ENCODE measurements around the gene STX3.
A peak's percentile ranks its signal among the peaks of the same experiment; 100 is the strongest.
"Not testable (repeated sequence)": the region's sequence is repeated elsewhere in the genome, so short reads cannot be mapped to it uniquely, and the experiment has no call there.

The STX3 gene

DNA sequence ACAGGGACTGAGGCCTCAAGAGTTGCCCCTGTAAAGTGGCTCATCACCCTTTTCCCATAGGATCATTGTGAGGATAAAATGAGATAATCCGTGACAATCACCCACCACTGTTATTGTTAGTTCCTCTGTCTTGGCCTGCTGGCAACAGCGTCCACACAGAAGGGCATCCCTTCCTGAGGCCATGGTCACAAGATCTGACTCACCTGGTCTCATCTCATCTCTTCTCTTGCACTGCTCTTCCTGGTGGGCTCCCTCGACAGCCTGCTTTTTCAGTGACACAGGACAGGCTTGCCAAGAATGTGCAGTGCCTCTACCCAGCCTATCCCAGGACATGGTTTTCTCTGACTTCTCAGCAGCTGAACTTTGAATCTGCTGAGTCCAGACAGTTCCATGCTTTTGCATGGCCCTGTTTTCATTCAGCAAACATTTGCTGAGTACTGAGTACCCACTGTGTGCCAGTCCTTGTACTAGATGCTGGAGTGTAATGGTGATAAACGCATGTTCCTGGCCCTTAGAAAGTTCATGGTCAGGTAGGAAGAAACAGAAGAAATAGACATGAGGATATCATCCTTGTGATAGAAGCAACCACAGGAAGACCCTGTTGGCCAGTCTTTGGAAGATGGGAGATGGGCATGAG is 3.3 kb downstream of the STX3 start:
- DNase-seq (ENCODE audit: low spot score) (no peak), FAIRE-seq (no peak)

DNA sequence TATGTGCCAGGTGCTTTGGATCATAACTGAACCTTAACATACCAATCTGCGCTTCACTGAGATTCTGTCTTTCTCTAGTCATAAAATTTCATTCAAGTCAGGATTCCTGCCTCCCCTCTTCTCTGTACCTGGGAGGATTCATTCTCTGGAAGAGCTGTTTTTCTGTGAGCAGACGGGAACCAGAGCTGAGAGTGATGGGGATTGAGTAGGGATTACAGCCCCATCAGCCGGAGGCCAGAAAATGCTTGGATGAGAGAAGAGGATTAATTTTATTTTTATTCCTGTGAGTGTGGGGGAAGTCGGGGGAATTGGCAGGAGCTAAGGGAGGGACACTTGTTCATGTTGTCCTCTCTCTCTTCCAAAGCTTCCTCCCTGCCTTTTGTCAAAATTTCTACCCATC is 4.7 kb downstream of the STX3 start:
- no peak for DNase-seq (ENCODE audit: low spot score)
- no peak for FAIRE-seq

DNA sequence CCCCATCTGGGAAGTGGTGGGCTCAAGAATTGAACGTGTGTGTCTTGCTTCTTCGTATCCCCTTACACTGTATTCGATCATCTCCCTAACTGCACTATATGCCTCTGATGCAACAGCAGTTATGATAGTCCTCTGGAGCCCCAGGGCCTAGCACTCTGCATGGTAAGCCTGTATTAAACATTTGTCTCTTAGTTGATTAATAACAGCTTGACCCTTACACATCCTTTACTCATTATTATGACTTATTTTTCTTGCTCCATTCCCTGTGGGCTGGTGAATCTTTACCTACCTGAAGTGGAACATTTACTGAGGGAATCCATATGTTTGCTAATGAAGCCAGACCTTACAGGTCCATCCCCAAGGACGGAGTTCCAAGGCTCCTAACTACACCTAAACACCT is 5.6 kb downstream of the STX3 start:
- FAIRE-seq, result no peak
- no peak for DNase-seq (ENCODE audit: low spot score)

DNA sequence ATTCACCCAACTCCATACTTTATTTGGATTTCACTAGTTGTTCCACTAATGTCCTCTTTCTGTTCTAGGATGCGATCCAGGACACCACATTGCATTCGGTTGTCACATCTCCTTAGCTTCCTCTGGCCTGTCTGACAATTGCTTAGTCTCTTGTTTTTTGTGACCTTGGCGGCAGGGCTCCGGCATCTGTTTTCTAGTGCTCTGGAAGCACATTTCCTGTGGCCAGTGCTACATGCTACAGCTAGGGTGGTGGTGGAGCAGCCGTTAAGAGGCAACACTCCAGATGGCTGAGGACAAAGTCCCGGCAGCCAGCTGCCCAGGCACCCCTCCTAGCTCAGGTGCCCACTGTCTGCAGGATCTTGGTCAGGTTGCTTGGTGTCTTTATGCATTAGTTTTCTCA is 6.8 kb downstream of the STX3 start:
- no peak for FAIRE-seq
- DNase-seq (ENCODE audit: low spot score), result no peak

- no peak for FAIRE-seq
- no peak for DNase-seq (ENCODE audit: low spot score)
Measured at GRCh38 chr11:59765068-59765735, 10.0 kb downstream of the STX3 start.

GRCh38 chr11:59766542-59767224 is 11.5 kb downstream of the STX3 start:
- no peak for FAIRE-seq
- DNase-seq (ENCODE audit: low spot score), result no peak

- FAIRE-seq, result no peak
Measured at GRCh38 chr11:59767225-59767611, 12.0 kb downstream of the STX3 start.

DNA sequence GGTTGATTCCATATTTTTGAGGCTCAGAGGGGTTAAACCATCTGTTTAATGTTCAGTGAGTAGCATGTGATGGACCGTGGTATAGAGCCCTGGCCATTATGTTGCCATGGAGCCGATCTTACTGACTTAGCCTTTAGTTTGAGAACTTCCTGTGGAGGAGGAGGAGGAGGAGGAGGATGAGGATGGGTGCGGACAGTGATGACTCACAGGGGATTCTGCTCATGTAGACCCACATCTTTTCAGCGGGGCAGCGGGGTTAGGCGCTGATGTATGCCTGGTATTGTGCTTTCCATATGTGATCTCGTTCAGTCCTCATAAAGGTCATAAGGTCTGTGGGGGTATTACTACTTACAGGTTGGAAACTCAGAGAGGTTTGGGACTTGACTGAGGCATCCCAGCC is 13.9 kb downstream of the STX3 start:
- no peak for FAIRE-seq
- DNase-seq (ENCODE audit: low spot score), result peak; percentile 56

More at GRCh38 chr11:59767225-59767611, 12.0 kb downstream of the STX3 start:
- no peak for DNase-seq (ENCODE audit: low spot score)

DNA sequence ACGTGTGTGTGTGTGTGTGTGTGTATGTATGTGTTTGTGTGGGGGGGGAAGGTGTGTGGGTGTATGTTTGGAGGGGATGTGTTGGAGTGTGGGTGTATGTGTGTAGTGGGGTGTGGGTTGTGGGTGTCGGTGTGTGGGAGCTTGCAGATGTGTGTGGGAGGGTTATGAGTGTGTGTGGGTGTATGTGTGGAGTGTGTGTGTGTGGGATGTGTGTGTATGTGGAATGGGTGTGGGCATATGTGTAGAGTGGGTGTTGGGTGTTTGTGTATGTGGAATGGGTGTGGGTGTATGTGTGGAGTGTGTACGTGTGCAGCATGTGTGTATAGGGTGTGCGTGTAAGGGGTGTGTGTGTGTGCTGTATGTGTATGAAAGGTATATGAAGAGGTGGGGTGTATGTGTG is 14.7 kb downstream of the STX3 start:
- no peak for DNase-seq (ENCODE audit: low spot score)

DNA sequence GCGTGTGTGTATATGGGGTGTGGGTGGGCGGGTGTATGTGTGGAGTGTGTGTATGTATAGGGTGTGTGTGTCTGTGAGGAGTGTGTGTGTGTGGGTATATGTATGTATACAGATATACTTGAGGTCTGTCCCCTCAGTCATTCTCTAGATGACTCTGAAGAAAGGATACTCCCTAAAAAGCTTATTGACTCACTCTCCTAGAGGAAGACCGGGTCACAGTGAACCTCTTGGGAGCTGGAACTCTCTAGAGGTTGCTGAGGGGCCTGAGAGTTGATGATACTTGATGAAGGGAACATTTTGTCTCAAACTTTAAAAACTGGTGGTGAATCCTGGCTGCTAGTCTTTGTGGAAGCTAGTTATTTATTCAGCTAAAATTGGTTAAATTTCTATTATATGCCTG is 15.1 kb downstream of the STX3 start:
- no peak for FAIRE-seq
- no peak for DNase-seq (ENCODE audit: low spot score)

More for the DNA sequence above, 14.7 kb downstream of the STX3 start:
- peak; percentile 95 for FAIRE-seq

DNA sequence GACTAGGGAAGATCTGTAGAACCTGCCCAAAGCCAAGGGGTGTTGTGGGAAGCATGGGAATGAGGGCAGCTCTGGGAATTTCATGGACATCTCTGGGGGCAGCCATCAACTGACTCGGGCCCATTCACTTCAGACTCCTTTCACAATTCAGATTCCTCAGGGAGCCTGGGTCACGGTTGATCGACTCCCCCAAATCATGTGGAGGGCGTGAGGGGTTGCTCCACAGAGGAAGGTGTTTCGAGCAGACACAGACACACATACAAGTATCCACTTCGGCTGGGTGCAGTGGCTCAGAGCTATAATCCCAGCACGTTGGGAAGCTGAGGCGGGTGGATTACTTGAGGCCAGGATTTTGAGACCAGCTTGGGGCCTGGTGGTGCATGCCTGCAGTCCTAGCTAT is 15.7 kb downstream of the STX3 start:
- DNase-seq (ENCODE audit: low spot score) (no peak), FAIRE-seq (no peak)

DNA sequence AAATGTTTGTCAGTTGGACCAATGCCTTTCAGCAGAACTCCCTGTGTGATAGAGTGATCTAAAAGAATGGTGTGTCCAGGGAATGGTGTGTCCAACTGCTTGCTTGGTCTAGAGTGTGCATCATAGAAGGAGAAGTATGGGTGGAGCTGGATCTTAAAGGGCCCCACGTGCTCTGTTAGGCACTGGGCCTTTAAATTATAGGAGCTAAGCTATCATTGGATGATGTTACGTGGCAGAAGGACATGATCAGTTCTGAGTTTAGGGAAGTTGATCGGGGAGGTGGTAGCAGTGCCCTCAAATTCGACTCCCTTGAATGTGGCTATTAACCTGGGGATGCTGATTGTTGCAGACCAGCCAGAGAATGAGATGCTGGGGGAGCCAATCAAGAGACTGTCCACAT is 16.4 kb downstream of the STX3 start:
- no peak for DNase-seq (ENCODE audit: low spot score)

GRCh38 chr11:59773083-59773440 is 17.9 kb downstream of the STX3 start:
- FAIRE-seq (no peak), DNase-seq (ENCODE audit: low spot score) (no peak)

More for the DNA sequence above, 16.4 kb downstream of the STX3 start:
- no peak for FAIRE-seq

DNA sequence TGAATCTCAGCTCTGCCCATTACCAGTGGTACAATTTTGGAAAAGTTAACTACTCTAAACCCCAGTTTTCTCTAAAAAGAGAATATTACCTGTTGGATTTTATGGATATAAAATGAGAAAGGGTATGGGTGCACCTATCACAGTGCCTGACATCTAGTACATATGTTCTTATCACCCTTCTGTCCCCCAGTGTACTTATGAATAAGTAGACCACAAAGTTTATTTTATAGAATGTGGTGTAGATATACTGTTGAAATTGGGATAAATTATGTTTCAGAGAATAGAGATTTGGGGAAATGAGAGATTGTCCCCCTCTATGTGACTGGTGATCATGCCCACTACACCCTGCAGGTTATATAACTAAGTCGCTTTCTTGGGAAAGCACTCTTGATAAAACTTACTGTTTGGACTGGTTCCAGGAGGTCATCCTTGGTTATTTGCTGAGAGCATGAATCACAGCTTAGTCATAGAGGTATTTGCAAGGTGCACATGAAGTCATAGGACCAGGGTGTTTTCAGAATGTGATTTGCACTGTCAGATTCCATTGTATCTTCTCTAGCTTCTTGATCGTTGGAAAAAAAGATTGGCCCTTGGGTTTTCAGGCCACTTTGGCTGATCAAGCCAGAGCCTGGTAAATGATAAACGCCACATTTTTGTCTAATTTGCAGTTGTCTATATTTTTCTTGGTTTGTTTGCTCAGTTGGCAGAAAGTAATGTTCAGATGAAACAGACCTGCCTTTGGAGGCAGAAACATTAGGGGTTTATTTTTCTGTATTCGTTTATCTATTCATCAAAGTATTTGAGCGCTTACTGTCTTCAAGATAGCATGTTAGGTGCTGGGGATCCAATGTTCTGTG is 21.3 kb downstream of the STX3 start:
- DNase-seq (ENCODE audit: low spot score), result peak; percentile 89
- FAIRE-seq, result peak; percentile 42

DNA sequence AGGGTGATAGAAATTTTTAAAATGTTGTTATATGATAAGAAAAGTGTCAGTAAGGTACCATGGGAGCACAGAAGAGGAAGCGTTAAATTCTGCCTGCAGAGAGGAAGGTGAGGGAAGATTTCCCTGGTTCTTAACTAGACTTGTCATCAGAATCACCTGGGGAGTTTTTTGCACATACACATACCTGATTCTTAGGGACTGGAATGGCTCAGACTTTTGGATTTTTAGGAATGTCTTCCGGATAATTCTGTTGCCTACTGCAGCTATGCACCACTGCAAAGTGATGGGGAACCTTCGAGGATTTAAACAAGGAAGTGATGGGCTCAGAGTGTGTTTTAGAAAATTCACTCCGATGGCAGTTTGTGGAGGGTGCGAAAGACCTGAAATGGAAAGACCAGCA is 21.9 kb downstream of the STX3 start:
- FAIRE-seq (no peak), DNase-seq (ENCODE audit: low spot score) (no peak)

DNA sequence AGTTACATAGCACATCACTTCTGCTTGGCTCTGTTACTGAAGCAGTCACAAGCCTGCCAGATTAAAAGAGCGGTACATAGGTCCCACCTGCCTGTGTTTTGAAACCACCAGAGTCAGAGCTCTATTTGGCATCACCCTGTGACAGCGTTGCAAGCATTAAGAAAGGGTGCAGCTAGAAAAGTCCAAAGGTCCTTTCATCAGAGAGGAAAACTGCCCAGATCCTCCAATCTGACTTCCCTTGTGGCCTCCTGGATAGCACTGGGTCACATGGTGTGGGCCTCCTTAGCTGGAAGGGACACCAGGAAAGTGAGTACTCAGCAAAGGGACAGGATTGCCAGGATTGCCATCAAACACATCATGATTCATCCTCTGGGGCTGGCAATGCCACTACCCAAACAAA is 22.9 kb downstream of the STX3 start:
- FAIRE-seq (no peak), DNase-seq (ENCODE audit: low spot score) (no peak)

DNA sequence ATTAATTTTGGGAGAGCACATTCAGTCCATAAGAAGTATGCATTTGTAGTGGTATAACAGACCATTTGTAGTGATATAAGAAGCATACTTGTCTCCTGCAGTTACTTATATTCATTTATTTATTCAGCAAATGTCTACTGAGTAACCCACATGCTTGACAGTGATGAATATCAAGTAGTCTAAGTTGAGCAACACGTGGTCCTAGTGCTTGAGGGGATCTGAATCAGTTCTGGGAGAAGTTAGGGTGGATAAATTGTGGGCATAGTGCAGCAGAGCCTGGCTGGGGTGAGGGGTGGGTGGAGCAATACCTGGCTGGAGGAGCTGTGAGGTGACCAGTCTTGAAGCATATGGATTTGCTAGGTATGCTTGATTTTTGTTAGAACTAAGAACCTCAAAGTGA is 24.3 kb downstream of the STX3 start:
- FAIRE-seq (no peak), DNase-seq (ENCODE audit: low spot score) (no peak)

DNA sequence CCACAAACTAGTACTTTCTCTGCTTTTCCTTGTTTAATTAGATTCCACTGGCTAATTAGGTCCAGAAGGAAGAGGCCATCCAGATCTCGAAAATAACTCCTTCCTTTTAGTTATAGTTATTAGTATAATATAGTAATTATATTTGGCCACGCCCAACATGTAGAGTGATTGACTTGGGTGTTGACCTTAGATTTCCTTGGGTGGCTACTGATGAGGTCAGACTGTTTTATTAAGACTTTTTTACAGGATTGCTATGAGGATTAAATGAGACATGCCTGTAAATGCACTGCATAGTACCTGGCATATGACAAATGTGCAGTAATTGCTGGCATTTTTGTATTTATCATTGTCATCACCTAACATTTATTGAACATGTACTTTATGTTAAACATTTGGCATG is 26.9 kb downstream of the STX3 start:
- no peak for FAIRE-seq
- no peak for DNase-seq (ENCODE audit: low spot score)

- DNase-seq (ENCODE audit: low spot score) (no peak), FAIRE-seq (no peak)
Measured at GRCh38 chr11:59783632-59784090, 28.5 kb downstream of the STX3 start.

DNA sequence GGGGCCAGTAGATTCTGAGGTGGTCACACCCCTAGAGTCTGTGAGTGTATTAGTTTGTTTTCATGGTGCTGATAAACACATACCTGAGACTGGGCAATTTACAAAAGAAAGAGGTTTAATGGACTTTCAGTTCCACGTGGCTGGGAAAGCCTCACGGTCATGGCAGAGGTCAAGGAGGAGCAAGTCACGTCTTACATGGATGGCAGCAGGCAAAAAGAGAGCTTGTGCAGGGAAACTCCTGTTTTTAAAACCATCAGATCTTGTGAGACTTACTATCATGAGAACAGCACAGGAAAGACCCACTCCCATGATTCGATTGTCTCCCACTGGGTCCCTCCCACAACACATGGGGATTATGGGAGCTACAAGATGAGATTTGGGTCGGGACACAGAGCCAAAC is 29.3 kb downstream of the STX3 start:
- not testable (repeated sequence) for FAIRE-seq; DNase-seq (ENCODE audit: low spot score)

DNA sequence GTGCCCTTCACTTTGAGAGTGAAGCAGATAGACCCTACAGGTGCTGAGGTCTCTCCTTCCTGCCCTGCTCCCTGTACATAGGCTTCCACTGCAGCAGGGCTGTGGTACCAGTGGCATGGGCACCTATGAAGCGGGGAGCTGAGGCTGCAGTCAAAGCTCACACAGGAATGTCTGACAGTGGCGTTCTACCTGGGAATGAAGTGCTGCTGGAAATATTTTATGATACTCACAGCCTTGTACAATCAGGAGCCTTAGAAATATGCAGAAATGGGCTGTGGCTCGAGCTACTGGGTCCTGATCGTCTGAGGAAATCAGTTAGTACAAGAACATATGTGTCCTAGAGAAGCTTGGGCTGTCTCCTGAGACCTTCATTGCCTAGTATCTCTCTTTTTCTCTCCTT is 30.6 kb downstream of the STX3 start:
- DNase-seq (ENCODE audit: low spot score), result no peak
- no peak for FAIRE-seq

DNA sequence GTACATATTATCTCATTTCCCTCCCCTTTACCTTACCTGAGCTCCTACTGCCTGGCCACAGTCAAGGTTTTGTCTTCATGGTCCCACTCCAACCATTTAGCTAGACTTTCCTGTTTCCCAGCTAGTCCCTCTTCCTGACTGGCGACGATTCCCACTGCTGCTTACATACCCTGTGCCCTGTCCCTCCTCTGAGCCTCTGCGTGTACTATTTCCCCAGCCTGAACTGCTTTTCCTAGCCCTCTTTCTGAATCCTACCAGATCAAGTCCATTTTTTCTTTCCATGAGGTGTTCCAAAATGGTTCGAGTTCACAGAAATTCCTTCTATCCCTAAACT is 32.0 kb downstream of the STX3 start:
- FAIRE-seq, result no peak
- DNase-seq (ENCODE audit: low spot score), result no peak

All from urothelium cell line (cell line).